GM21515 (cell line): ENCODE results near the gene RNF150.

Source experiments
- ATAC-seq: cut with Tn5 transposase; IDR thresholded peaks from one replicate; pipeline ENCODE4 v1.9.1; 2021; ENCODE audit not compliant: unreplicated experiment

The RNF150 gene

DNA sequence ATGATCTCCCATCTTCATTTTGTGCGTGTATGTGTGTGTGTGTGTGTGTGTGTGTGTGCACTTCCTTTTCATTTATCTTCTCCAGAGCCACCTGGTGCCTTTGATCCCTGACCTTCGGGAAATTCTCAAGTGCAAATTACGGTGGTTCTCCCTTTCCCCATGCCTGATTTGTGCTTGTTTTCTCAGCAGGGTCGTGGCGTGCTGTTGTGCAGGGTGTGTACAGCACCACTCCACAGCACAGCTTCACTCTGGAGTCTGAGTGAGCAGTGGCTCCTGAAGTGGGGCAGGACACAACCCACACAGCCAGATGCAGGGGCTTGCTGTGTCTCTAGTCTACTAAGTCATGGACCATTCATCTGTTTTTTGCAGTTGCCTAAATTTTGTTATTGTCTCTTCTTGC lies 262.8 kb downstream of the RNF150 start:
- ATAC-seq: no peak

DNA sequence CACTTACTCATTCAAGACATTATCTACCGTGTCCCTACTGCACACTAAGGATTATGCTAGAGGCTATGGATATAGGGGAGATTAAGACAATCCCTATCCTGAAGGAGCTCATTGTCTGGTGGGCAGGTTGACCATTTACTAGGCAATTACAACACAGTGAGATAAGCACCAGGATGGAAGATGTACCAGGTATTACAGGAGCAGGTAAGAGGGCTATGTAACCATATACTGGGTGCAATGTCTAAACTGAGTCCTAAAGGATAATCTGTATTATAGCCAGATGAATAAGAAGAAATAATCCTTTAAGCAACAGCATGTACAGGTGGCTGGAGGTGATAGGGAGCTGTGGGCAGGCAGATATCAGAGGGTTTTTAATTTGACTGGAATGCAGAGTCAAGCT lies 263.8 kb downstream of the RNF150 start:
- no peak for ATAC-seq

DNA sequence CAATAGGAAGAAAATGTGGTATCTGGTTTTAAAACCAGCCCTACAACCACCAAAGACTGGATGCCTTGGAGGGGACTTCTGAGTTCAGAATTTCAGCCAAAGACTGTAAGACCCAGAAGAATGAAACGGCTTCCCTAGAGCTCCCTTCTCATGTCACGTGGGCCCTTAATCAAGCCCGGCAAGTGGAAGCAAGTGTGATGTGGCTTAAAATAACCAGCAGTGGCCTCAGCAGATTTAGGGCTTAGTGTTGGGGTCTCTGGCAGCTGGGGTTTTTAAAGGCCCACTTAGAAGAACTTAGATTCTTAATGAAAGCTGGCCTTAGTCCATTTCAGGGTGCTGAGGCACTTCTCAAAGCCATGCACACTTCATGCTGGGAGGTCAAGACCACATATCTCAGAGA lies 265.9 kb downstream of the RNF150 start:
- no peak for ATAC-seq

DNA sequence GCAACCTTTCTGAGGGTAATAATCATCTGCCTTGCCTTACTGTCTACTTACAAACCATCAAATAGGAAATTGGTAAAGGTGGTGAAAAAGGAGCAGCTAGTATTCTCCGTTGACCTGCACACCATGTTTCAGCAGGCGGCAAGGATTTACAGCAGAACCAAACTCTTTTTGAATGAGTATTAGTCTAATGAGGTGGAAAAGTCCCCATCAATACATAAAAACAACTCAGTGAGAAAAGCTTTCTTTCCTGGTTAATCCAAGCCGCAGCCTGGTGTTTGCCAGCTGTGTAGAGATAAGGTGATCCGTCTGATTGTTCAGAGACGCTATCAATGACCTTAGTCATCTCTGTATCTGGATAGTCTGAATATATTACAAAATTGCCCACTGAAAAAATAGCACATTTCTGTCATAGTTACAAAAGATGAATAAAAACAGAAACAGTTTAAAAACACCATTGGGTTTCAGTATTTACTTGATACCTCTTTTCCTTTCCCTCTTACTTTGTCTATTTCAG lies 266.7 kb downstream of the RNF150 start:
- ATAC-seq: no peak

DNA sequence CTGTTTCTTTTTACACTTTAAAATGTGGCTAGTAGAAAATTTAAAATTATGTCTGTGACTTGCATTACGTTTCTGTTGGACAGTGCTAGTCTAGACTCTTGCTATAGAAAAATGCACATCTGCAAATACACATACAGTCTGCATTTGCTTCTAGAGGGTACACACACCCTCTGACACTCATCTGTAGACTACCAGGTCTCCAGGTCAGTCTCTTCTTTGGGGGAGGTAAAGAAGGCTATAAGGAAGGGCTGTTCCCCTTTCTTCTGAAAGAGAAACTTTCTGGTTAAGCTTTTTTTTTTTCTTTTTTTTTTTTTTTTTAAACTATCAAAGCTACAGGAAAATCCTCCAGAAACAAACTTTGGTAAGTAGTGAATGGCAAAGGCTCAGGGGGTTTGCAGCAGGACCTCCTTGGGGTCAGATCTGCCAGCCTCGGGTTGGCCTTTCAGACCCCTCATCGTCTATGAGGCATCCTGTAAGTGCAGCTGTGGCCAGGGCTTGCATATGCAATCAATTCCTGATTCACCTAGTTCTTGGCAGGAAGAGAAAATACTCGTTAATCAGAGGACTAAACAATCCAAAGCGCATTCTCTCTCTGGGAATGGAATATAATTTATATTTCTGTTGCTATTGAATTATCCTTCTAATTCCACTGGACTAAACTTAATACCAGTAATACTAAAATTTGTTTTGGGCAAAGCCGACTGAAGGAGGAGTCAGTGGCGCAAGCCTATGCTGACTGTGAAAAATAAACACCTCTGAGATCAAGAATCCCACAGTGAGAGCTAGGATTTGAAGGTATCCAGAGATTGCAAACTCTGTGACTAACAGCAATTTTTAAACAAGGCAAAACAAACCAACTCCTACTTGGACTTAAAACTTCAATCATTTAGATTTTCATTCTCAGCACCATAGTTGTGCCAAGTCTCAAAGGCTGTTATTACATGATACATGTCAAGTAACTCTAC lies 267.7 kb downstream of the RNF150 start:
- no peak for ATAC-seq

DNA sequence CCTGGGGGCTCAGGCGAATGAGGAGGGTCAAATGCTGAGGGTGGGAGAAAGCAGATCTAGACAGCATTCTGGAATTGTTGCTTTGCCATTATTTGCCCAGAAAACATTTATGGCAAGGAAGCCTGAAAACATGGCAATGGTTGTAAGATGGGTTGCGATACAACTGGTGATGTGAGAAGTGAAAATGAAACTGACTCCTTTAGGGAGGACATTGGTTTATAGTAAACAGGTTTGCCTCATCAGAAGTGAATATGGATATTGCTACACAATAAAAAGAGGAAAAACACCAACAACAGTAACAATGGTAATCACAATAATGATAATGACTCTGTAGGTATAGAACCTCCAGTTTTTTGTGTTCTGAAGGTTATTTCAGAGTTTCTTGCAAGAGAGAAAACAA lies 270.1 kb downstream of the RNF150 start:
- no peak for ATAC-seq

DNA sequence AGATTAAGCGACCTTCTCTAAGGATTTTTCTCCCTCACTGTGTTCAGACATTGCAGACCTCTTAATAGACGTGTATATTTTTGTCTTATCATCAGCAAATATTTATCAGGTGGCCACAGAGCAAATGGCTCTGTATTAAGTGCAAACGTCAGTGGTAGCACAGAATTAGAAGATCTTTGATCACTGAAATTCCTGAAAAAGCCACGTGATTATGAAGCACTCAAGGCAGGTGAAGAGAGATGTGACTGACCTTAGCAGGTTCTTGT lies 271.2 kb downstream of the RNF150 start:
- ATAC-seq: no peak

DNA sequence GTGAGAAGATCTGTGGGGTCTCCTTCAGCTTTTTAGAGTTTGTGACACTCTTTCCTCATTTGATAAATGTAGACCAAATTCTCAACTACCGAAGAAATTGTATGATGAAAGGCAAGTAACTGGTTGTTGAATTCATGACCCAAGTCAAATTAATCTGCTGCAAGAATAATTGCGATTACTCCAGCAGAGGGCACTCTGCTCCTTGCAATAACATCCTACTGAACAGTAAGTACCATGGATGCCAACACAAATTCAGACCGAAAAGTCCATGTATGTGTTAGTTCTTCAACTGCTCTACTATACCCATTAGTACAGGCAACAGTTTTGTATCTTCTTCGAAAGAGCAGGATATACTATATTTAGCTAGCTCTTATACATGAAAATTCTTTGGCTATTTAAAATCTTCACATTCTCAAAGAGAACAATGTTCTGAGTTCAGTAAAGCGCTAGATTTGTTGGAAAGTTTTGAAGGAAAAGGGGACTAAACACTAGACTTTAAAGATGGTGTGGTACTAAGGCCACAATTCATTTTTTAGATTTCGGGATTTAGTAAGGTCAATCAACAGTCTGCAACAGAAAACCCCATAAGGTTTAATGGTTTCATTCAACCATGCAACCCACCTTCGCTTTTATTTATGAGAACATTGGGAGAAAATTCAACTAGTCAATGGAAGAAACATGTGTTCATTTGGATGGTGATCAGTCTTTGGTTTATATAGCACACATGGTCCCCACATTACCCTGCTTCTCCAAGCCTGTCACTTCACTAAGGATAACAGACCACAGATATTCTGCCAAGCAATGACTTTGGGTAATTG lies 271.7 kb downstream of the RNF150 start:
- ATAC-seq: peak; percentile 73

DNA sequence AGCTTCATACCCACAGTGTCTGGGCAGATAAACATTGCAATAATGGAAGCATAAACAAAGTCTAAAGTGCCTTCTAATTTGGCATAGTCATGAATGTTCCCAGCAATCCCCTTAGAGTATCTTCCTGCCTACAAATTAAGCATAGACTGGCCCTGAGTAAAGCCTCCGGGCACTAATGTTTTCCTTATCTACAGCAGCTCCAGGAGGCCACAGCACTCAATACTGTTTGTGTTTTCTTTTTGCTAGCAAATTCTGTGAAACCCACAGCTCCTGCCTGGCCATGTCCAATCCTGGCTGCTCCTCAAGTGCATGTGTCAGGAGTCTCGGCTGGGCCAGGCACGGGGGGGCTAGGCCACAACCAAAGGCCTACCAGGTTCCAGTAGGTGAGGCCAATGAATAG lies 274.4 kb downstream of the RNF150 start:
- ATAC-seq: no peak

DNA sequence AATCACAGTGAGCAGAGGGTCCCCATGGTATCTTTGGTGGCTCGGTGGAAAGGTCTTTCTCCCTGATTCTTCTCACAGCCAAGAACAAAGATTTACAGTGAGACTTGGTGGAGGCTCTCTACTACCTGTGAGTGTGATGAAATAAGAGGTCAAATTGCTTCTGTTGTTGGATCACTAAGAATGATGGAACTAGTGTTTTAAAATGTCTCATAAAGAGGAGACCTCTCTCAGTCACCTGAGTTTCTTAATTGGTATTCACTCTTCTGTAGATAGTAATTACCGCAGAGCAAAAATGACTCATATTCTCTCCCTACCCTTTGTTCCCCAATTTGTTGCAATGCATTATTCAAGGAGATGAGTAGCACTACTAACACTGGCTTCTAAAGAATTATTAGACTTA lies 276.2 kb downstream of the RNF150 start:
- ATAC-seq: no peak

DNA sequence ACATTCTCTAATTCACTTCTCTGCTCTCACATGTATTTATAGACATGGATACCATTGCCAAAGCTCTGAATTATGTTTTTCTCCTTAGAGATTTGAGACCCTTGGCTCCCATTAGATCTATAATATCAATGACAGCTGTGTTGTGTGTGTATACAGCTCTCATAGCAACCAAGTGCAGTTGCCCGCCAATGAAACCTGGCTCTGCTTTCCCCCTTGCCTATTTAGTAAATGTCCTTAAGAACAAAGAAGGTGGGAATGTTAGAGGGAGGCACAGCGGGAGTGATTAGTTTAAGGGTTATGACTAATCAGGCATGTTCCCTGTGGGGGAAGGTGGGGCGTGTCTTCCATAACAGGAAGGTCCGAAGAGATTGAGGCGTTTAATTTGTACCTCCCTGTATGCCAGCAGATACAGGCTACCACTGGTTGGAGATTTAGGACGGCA lies 276.6 kb downstream of the RNF150 start:
- no peak for ATAC-seq

DNA sequence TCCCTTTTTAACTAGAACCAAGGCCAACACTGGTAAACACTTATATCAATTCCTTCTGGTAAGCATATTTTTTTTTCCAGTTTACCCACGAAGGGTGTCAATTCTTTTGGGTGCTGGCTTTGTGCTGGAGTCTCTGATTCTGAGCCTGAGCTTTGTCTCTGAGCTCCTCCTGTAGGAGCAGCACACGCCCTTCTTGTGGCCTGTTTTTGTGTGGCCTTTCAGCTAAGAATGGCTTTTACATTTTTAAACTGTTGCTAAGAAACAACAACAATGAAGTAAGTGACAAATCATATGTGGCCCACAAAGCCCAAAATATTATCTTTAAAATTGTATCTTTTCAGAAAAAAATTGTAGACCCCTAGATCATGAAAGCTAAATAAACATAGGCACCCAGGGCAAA lies 279.1 kb downstream of the RNF150 start:
- ATAC-seq: no peak

DNA sequence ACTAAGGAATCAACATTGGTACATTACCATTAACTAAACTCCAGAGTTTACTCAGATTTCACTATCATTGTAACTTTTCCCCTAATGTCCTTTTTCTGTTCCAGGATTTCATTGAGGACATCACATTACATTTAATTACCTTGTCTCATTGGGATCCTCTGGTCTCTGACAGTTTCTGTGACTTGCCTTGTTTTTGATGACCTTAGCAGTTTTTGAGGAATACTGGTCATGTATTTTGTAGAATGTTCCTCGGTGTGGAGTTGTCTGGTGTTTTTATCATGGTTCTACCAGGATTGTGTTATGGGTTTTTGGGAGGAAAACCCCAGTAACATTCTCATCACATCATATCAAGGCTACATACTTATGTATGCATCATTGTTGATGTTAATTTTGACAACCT lies 281.5 kb downstream of the RNF150 start:
- no peak for ATAC-seq

DNA sequence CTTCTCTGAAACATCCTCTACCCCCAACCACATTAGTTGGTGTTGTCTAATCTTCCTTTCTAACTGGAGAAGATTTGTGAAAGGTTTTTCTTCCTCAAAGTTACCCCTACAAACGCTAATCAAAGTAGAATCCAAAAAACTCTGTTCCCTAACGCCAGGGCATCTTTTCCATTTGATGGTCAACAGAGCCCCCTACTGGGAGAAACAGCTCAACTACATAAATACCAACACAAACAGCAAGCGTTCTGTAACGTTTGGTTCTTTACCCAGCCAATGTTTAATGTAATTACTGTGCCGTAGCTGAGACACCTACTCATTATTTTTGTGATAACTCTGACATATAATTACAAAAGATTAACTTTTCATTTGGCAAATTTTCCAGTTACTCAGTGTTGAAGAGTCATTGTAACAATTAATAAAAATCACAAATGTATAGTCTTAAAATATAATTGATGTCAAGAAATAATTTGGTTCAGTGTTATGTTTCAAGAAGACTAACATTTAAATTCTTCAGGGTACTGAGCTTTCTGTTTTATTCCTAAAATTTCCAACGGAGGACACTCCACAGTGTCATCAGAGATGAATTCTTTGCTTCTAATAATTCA lies 282.1 kb downstream of the RNF150 start:
- peak; percentile 84 for ATAC-seq

DNA sequence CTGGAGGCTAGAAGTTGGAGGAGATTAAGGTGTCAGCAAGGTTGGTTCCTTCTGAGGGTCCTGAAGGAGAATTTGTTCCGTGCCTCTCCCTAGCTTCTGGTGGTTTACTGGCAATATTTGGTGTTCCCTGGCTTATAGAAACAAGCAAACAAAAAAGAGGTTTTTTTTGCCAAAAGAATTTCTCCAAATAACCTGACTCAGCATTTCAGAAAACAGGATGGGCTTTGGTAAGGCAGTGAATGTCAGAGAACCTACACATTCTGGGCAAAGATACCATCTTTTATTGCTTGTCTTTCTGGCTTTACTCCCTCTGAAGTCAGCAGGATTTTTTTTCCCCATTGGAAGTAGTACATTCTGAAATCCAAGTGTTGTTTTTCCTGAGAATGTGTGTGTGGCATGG lies 283.7 kb downstream of the RNF150 start:
- no peak for ATAC-seq

DNA sequence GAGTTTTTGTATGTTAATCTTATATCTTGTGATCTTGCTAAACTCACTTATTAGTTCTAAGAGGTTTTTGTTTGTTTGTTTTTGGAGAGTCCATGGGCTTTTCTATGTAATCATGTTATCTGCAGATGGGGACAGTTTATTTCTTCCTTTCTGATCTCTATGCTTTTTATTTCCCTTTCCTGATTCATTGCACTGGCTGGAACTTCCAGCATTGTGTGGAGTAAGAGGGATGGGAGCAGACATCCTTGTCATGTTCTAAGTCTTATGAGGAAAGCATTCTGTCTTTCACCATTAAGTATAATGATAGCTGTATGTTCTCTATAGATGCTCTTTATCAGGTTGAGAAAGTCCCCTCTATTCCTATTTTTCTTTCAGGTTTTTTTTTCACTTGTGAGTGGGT lies 286.5 kb downstream of the RNF150 start:
- ATAC-seq: no peak

DNA sequence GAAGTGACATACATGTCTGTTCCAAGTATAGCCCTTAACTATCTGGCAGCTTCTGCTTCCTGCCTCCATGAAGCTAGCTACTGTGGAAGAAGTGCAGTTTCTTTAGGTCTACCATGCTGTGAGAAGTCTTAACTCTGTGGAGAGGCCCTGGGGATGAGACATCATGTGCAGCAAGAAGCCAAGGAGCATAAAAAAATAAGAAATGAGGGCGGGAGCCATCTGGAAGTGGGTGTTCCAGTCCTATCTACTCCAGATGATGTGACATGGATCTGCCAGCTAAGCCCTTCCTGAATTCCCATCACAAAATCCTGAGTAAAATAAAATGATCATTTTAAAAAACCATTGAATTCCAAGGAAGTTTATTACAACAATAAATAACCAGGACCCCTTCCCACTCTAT lies 289.2 kb downstream of the RNF150 start:
- ATAC-seq: no peak

DNA sequence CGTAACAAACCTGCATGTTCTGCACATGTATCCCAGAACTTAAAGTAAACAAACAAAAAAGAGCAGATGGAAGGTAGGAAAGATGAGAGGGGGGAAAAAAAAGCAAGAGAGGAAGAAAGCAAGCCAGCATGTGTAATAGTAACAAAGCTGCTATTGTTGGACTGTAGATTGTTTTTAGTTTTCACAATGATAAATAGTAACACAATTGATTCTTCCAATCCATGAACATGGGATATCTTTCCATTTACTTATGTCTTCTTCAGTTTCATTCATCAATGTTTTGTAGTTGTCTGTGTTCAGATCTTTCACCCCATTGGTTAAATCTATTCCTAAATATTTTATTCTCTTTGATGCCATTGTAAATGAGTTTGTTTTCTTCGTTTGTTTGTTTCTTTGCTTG lies 292.1 kb downstream of the RNF150 start:
- ATAC-seq: no peak

DNA sequence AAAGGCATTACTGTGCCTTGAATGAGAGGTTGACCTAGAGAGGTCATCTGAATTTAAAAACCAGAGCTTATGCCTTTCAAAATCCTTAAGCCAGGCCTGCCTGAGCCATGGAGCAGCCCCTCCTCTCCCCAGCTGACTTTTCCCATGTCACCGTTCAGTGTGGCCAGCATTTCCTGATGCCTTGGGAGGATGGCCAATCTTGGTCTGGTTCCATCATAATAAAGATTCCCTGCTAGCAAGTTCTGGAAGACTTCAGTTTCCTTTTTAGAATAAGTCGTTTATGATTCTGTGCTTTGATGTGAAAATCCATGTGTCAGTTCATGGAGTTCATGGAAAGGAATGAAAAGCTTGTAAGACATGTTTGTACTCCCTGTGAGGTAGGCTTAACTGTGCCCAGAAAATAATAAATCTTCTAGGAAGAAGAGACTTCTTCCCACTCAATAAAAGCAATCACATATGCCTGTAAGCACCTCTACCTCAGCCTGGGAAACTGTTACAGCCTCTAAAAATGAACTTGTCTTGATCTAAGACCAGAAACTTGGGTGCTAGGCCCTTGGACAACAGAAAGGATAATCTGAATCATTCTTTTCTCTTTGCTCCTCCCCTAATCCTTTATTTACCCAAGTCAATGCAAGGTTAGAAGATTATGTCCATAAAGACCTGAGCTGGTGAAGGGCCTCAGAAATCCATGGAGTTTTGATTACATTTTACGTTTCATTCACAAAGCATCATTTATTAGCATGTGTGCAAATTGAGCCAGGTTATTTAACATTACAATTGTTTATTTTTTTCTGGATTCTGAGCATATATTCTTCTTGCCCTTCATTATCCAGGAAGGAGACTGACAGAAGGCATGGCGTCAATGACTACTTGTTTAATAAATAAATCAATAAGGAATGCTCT lies 293.1 kb downstream of the RNF150 start:
- no peak for ATAC-seq

DNA sequence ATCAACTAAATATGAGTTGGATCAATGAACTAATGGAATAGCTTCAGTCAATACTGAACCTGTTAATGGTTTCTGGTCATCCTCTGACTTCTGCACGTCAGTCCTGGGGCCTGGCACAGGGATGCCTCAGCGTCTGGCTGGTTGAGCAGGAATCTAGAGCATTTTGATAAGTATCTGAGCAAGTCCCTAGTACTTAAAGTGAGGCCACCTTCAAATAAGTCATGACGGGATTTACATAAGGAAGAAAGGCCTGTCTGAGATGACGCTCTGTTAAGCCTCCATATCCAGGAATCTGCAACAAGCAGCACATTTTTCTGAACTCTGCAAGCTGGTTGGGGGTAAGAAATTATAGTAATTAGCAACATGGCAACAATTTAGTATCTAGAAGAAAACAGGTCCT lies 293.9 kb downstream of the RNF150 start:
- no peak for ATAC-seq

DNA sequence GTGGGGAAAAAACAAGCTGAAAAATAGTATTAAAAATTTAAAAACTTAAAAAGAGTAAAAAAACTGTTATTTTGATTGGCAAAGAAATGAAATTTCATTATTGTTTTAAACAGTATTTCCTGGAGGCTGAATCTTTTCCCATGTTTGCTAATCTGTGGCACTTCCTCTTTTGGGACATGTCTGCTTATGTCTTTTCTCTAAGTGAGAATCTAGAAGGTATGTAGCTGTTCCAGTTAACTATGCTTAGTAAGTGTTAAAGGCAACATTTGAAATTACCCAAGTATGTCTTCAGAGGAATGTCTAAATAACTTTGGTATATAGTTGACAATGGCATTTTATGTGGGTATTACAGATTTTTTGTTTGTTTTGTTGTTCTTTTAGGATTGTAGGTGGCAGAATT lies 295.5 kb downstream of the RNF150 start:
- no peak for ATAC-seq
